Ascending aorta (tissue), 2 donors: ENCODE measurements around the gene PPP1R7. TPM values are rescaled to one million over a fixed set of nuclear protein-coding genes. Genes with fewer than 3 reads are reported as not detected.

Experiments
- DNase-seq, 2 donors: peaks; one replicate each; pipeline ENCODE4 v3.0.0-alpha.2; 2019; ENCODE audit warnings: low spot score in 2 of 2
- H3K27ac ChIP-seq, 2 donors: fragments of 200-600 bp; sonication (generic); one replicate each; pipeline ENCODE4 v1.5.1; 2016 to 2017; ENCODE audit warnings: mild to moderate bottlenecking in 1 of 2
- H3K27me3 ChIP-seq: fragments of 200-600 bp; sonication (generic); one replicate; pipeline ENCODE4 v1.5.1; 2017
- H3K36me3 ChIP-seq, 2 donors: fragments of 200-600 bp; sonication (generic); one replicate each; pipeline ENCODE4 v1.5.1; 2016
- H3K4me1 ChIP-seq, 2 donors: fragments of 200-600 bp; sonication (generic); one replicate each; pipeline ENCODE4 v1.5.1; 2016 to 2017; ENCODE audit warnings: mild to moderate bottlenecking in 1 of 2
- H3K4me3 ChIP-seq, 2 donors: fragments of 200-600 bp; sonication (generic); one replicate each; pipeline ENCODE4 v1.5.1; 2016 to 2017; ENCODE audit warnings: mild to moderate bottlenecking in 1 of 2
- H3K9me3 ChIP-seq, 2 donors: fragments of 200-600 bp; sonication (generic); one replicate each; pipeline ENCODE4 v1.5.1; 2016
- CTCF ChIP-seq, 3 experiments: fragments of 200-600 bp in 2 of 3; fragments of 450-650 bp in 1 of 3; sonication (generic) in 2 of 3; IDR thresholded peaks; one replicate each; pipeline ENCODE4 v1.5.1; 2016 to 2019; ENCODE audit warnings: antibody characterized with exemption in 3 of 3, mild to moderate bottlenecking in 1 of 3, moderate library complexity in 1 of 3
- intact Hi-C: fragments of 100-400 bp; cut with DNase I; formaldehyde crosslinking; loops from one replicate; pipeline ENCODE4 v1.15.1; 2023
- total RNA-seq: library from RNA; depleted of rRNA; stranded (reverse); fragments of >200 nt; gene quantifications from one replicate; pipeline ENCODE4 v1.1.0, GENCODE V29; 2016

PPP1R7 gene
- total RNA-seq, 1 donor from 2014 or later: 4.2 TPM

- Histone ChIP-seq H3K9me3 (no peaks in the 10 kb centered on the region), H3K4me3 (peak within 1 kb of the TSS; percentile 70 to 95), H3K4me1 (peaks cover 0 to 15% of the 10 kb centered on the region in 2 donors), H3K36me3 (peaks cover 3 to 5% of the 10 kb centered on the region in 2 donors), H3K27ac (peak within 1 kb of the TSS; percentile 62 to 87), H3K27me3 (no peaks in the 10 kb centered on the region)
- intact Hi-C loops: loop anchor here (2.0 to 10.0 kb wide), 3 partner anchors 123 to 584 kb away; partner anchors contain the start of genes DUSP28, HDLBP, RNPEPL1 and SEPTIN2
- peak; percentile 87 to 96 for DNase-seq
- TF ChIP-seq CTCF (IDR thresholded peaks at IDR 0.05): no peak
Measured at GRCh38 chr2:241148891-241149674, 1.2 kb upstream of the PPP1R7 start, which contains the start of gene PASK. PASK (minus strand) TSS chr2:241149472; CDS start chr2:241143032, 6,440 bp downstream.

GRCh38 chr2:241149675-241149924 lies 667 bp upstream of the PPP1R7 start:
- no peak for DNase-seq
- Histone ChIP-seq H3K27me3 (no peaks in the 10 kb centered on the region), H3K9me3 (no peaks in the 10 kb centered on the region), H3K4me3 (peak overlapping the region; percentile 70 to 95), H3K4me1 (peaks cover 0 to 15% of the 10 kb centered on the region in 2 donors), H3K36me3 (peaks cover 3 to 5% of the 10 kb centered on the region in 2 donors), H3K27ac (peak overlapping the region in 1 of 2 donors; percentile 4)
- intact Hi-C loops: loop anchor here (2.0 to 10.0 kb wide), 3 partner anchors 123 to 585 kb away; partner anchors contain the start of genes DUSP28, HDLBP, RNPEPL1 and SEPTIN2
- TF ChIP-seq CTCF (IDR thresholded peaks at IDR 0.05): no peak

GRCh38 chr2:241150660-241151530 lies 628 bp downstream of the PPP1R7 start:
- DNase-seq: no peak
- H3K27me3 ChIP-seq: no peaks in the 10 kb centered on the region
- peak in 1 of 3 experiments; percentile 1 for TF ChIP-seq CTCF (IDR thresholded peaks at IDR 0.05)
- H3K27ac ChIP-seq: peak overlapping the region; percentile 62 to 87
- H3K4me3 ChIP-seq: peak overlapping the region; percentile 70 to 95
- H3K36me3 ChIP-seq: peaks cover 3 to 11% of the 10 kb centered on the region in 2 donors
- H3K9me3 ChIP-seq: no peaks in the 10 kb centered on the region
- intact Hi-C loops: loop anchor here (1.0 to 5.0 kb wide), 6 partner anchors 49 to 486 kb away; partner anchors contain the start of genes ATG4B, MTERF4, SNED1 and THAP4
- H3K4me1 ChIP-seq: peaks cover 0 to 15% of the 10 kb centered on the region in 2 donors

- intact Hi-C loops: loop anchor here (2.0 to 5.0 kb wide), 5 partner anchors 50 to 301 kb away; partner anchors contain the start of genes MTERF4 and SNED1
Measured at GRCh38 chr2:241151934-241152660, 1.8 kb downstream of the PPP1R7 start.

More at GRCh38 chr2:241151934-241152660, 1.8 kb downstream of the PPP1R7 start:
- no peak for DNase-seq
- Histone ChIP-seq H3K4me3 (no peak overlapping the region), H3K4me1 (peaks cover 0 to 15% of the 10 kb centered on the region in 2 donors), H3K9me3 (no peaks in the 10 kb centered on the region), H3K27me3 (no peaks in the 10 kb centered on the region), H3K36me3 (peaks cover 3 to 15% of the 10 kb centered on the region in 2 donors), H3K27ac (no peak overlapping the region)
- no peak for TF ChIP-seq CTCF (IDR thresholded peaks at IDR 0.05)
